ENCODE data around the gene ADGRG1.

Gene ADGRG1

DNA sequence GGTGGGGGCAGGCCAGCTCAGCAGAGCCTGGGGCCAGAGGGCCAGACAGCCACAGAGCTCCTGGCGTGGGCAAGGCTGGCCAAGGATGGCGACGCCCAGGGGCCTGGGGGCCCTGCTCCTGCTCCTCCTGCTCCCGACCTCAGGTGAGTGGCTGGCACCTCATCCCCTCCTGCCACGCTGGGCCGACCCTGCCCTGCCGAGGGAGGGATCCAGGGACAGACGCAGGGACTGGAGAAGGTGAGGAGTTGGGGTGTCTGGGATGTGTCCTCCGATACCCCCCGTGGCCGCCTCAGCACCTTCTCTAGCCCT, 39.8 kb downstream of the ADGRG1 start, which contains the start of gene ADGRG3:
Gene ADGRG3, plus strand, starts transcription at position 44 of the 309 bp plus-strand sequence. Its CDS starts 42 bp downstream, at position 86.
- Histone ChIP-seq H3K9me2 (replicated peaks; ENCODE audit: insufficient read depth, low read length) (no peaks in the 10 kb centered on the region), H3K4me2 (ENCODE audit: low read depth, low read length) (no peak within 1 kb of the TSS), H3K27me3 (replicated peaks; ENCODE audit: insufficient read depth, low read length) (peaks cover 6% of the 10 kb centered on the region; the same call in 1 of the 2 replicates), H2AFZ (ENCODE audit: low read length) (no peak within 1 kb of the TSS), H4K20me1 (ENCODE audit: insufficient read depth, low read length) (no peaks in the 10 kb centered on the region), H3K4me3 (ENCODE audit: low read length) (no peak within 1 kb of the TSS), H3K36me3 (replicated peaks; ENCODE audit: insufficient read depth, low read length) (no peaks in the 10 kb centered on the region), H3K27ac (ENCODE audit: low read length) (no peak within 1 kb of the TSS), H3K9me3 (replicated peaks; ENCODE audit: insufficient read depth, low read length) (no peaks in the 10 kb centered on the region), H3K4me1 (ENCODE audit: low read length) (no peaks in the 10 kb centered on the region), H3K9ac (ENCODE audit: low read length) (no peak within 1 kb of the TSS), H3K79me2 (ENCODE audit: low read length) (no peaks in the 10 kb centered on the region), H3F3A (ENCODE audit: insufficient read depth, low read length) (no peaks in the 10 kb centered on the region)
- no peak for TF ChIP-seq EZH2phosphoT487 (IDR thresholded peaks at IDR 0.05; ENCODE audit: low read length)
- TF ChIP-seq, protein P1, sequence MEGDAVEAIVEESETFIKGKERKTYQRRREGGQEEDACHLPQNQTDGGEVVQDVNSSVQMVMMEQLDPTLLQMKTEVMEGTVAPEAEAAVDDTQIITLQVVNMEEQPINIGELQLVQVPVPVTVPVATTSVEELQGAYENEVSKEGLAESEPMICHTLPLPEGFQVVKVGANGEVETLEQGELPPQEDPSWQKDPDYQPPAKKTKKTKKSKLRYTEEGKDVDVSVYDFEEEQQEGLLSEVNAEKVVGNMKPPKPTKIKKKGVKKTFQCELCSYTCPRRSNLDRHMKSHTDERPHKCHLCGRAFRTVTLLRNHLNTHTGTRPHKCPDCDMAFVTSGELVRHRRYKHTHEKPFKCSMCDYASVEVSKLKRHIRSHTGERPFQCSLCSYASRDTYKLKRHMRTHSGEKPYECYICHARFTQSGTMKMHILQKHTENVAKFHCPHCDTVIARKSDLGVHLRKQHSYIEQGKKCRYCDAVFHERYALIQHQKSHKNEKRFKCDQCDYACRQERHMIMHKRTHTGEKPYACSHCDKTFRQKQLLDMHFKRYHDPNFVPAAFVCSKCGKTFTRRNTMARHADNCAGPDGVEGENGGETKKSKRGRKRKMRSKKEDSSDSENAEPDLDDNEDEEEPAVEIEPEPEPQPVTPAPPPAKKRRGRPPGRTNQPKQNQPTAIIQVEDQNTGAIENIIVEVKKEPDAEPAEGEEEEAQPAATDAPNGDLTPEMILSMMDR (IDR thresholded peaks at IDR 0.05; ENCODE audit: low read length), result no peak
- TF ChIP-seq EZH2 (optimal IDR thresholded peaks at IDR 0.05; ENCODE audit: low read depth, low read length), result no peak
- DNase-seq, result no peak

DNA sequence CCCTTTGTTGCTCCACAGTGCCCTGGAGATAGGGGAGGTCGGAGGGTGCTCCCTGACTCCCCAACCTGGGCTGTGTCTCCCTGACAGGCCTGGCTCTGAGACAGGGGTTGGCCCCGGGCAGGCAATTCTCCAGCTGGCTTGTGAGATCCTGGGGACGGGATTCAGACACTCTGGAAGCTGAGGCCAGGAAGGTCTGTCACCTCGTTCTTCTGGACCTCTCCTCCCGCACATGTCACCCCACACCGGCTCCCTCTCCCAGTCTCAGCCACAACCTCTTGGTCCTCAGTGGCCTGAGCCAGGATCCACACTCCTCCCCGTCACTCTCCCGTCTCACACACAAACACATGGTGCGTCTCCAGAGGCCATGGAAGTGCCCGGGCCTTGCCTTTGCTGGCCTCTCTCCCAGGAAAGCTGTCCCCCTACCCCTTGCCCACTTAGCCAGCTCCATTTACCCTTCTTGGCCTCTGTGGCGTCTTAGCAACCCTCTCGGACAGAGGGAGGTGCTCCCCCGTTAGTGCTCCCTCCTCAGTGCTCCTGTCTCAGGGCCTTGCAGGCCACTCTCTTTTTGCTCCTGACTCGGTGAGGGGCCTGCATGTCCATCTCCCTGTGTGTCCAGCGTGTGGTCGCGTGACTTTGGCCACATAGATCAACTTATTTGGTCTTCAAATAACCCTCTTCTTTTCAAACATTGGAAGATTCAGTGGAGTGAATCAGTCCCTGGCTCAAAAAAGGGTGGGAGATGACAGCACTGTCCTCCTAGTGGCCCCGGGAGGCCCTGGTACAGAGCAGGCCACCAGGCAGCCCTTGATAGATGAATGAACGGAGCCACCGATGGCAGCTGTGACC, 40.4 kb downstream of the ADGRG1 start:
- H3K27me3 ChIP-seq (replicated peaks; ENCODE audit: insufficient read depth, low read length), result peaks cover 12% of the 10 kb centered on the region; the same call in 1 of the 2 replicates
- no peak overlapping the region for H3K9ac ChIP-seq (ENCODE audit: low read length)
- H3K9me3 ChIP-seq (replicated peaks; ENCODE audit: insufficient read depth, low read length), result no peaks in the 10 kb centered on the region
- no peak for TF ChIP-seq EZH2phosphoT487 (IDR thresholded peaks at IDR 0.05; ENCODE audit: low read length)
- no peak for TF ChIP-seq EZH2 (optimal IDR thresholded peaks at IDR 0.05; ENCODE audit: low read depth, low read length)
- TF ChIP-seq, protein P1 (IDR thresholded peaks at IDR 0.05; ENCODE audit: low read length), result no peak
- no peaks in the 10 kb centered on the region for H3K9me2 ChIP-seq (replicated peaks; ENCODE audit: insufficient read depth, low read length)
- H3K27ac ChIP-seq (ENCODE audit: low read length), result no peak overlapping the region
- no peak overlapping the region for H3K4me3 ChIP-seq (ENCODE audit: low read length)
- H3F3A ChIP-seq (ENCODE audit: insufficient read depth, low read length), result no peaks in the 10 kb centered on the region
- H3K36me3 ChIP-seq (replicated peaks; ENCODE audit: insufficient read depth, low read length), result no peaks in the 10 kb centered on the region
- no peaks in the 10 kb centered on the region for H4K20me1 ChIP-seq (ENCODE audit: insufficient read depth, low read length)
- no peak overlapping the region for H3K4me2 ChIP-seq (ENCODE audit: low read depth, low read length)
- H3K79me2 ChIP-seq (ENCODE audit: low read length), result no peaks in the 10 kb centered on the region
- no peak for DNase-seq
- H3K4me1 ChIP-seq (ENCODE audit: low read length), result no peaks in the 10 kb centered on the region
- no peak overlapping the region for H2AFZ ChIP-seq (ENCODE audit: low read length)

DNA sequence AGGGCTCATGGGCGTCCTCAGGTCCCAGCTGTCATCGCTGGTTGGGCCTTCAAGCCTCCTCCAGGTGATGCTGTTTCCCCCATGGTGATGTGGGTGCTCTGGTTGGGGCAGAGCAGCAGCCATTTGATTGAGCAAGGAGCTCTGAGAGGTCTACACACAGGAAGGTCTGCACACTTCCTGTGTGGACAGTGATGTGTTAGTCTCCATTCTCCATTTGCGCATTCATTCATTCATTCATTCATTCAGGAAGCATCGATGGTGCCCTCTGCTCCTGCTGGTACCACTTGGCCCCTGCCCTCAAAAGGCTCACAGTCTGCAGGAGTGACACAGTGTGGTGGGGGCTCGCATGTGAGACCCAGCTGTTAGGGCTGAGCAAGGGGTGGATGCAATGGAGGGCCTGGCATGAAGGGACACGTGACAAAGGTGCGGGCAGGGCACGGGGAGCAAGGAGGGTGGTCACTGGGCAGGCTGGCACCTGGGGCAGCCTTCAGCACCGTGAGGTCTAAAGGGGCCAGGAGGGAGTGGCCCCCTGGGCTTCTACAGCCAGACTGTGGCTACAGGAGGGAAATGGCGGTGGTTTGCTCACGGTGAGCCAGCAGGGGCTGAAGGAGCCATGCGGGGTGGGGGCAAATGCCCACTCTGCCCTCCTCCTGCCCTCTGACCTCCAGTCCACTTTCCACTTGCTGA, 41.2 kb downstream of the ADGRG1 start:
- no peak overlapping the region for H3K4me2 ChIP-seq (ENCODE audit: low read depth, low read length)
- H3K9ac ChIP-seq (ENCODE audit: low read length), result no peak overlapping the region
- H3K36me3 ChIP-seq (replicated peaks; ENCODE audit: insufficient read depth, low read length), result no peaks in the 10 kb centered on the region
- no peak overlapping the region for H3K27ac ChIP-seq (ENCODE audit: low read length)
- H3K4me3 ChIP-seq (ENCODE audit: low read length), result no peak overlapping the region
- TF ChIP-seq, protein P1 (IDR thresholded peaks at IDR 0.05; ENCODE audit: low read length), result no peak
- no peak for TF ChIP-seq EZH2phosphoT487 (IDR thresholded peaks at IDR 0.05; ENCODE audit: low read length)
- no peak for TF ChIP-seq EZH2 (optimal IDR thresholded peaks at IDR 0.05; ENCODE audit: low read depth, low read length)
- no peaks in the 10 kb centered on the region for H3K9me2 ChIP-seq (replicated peaks; ENCODE audit: insufficient read depth, low read length)
- H3K4me1 ChIP-seq (ENCODE audit: low read length), result no peaks in the 10 kb centered on the region
- no peak for DNase-seq
- H3K9me3 ChIP-seq (replicated peaks; ENCODE audit: insufficient read depth, low read length), result no peaks in the 10 kb centered on the region
- H3F3A ChIP-seq (ENCODE audit: insufficient read depth, low read length), result no peaks in the 10 kb centered on the region
- H3K27me3 ChIP-seq (replicated peaks; ENCODE audit: insufficient read depth, low read length), result peaks cover 15% of the 10 kb centered on the region; the same call in 1 of the 2 replicates
- H4K20me1 ChIP-seq (ENCODE audit: insufficient read depth, low read length), result no peaks in the 10 kb centered on the region
- no peak overlapping the region for H2AFZ ChIP-seq (ENCODE audit: low read length)
- no peaks in the 10 kb centered on the region for H3K79me2 ChIP-seq (ENCODE audit: low read length)
